Measurements from ENCODE around the gene KCTD2. TPM values are rescaled to one million over a fixed set of nuclear protein-coding genes. Genes with fewer than 3 reads are reported as not detected.

The KCTD2 gene
- total RNA-seq, 1 donor from 2014 or later = 17.2 TPM

GRCh38 chr17:75113798-75114551 lies 67.0 kb downstream of the KCTD2 start:
- H3K9me3 ChIP-seq = no peaks in the 10 kb centered on the region
- peaks cover 37% of the 10 kb centered on the region for H3K4me1 ChIP-seq
- no peak for DNase-seq (ENCODE audit: extremely low spot score in 2 of 2)
- intact Hi-C loops (cut with DNase I) = loop anchor here (5.0 to 10.0 kb wide), 2 partner anchors 88 to 149 kb away; no protein-coding TSS in a partner anchor
- H3K27me3 ChIP-seq = no peaks in the 10 kb centered on the region
- peak overlapping the region; percentile 42 to 53 for H3K4me3 ChIP-seq
- TF ChIP-seq, protein P1, sequence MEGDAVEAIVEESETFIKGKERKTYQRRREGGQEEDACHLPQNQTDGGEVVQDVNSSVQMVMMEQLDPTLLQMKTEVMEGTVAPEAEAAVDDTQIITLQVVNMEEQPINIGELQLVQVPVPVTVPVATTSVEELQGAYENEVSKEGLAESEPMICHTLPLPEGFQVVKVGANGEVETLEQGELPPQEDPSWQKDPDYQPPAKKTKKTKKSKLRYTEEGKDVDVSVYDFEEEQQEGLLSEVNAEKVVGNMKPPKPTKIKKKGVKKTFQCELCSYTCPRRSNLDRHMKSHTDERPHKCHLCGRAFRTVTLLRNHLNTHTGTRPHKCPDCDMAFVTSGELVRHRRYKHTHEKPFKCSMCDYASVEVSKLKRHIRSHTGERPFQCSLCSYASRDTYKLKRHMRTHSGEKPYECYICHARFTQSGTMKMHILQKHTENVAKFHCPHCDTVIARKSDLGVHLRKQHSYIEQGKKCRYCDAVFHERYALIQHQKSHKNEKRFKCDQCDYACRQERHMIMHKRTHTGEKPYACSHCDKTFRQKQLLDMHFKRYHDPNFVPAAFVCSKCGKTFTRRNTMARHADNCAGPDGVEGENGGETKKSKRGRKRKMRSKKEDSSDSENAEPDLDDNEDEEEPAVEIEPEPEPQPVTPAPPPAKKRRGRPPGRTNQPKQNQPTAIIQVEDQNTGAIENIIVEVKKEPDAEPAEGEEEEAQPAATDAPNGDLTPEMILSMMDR (IDR thresholded peaks at IDR 0.05) = peak; percentile 93 to 94 (median 94)
- TF ChIP-seq POLR2A (IDR thresholded peaks at IDR 0.05) (no peak), POLR2AphosphoS5 (IDR thresholded peaks at IDR 0.05; ENCODE audit: insufficient read depth in 1 of 2, low read depth in 1 of 2) (peak; percentile 64 to 75)
- H3K27ac ChIP-seq = peak overlapping the region; percentile 84
- no peaks in the 10 kb centered on the region for H3K36me3 ChIP-seq

- no peak for DNase-seq (ENCODE audit: extremely low spot score in 2 of 2)
- intact Hi-C loops (cut with DNase I) = loop anchor here (5.0 to 10.0 kb wide), 2 partner anchors 88 to 150 kb away; no protein-coding TSS in a partner anchor
- peak overlapping the region; percentile 42 to 53 for H3K4me3 ChIP-seq
- H3K36me3 ChIP-seq = no peaks in the 10 kb centered on the region
- H3K27me3 ChIP-seq = no peaks in the 10 kb centered on the region
- no peaks in the 10 kb centered on the region for H3K9me3 ChIP-seq
- H3K27ac ChIP-seq = peak overlapping the region; percentile 84
- TF ChIP-seq, protein P1 (IDR thresholded peaks at IDR 0.05) = no peak
- TF ChIP-seq POLR2AphosphoS5 (IDR thresholded peaks at IDR 0.05; ENCODE audit: insufficient read depth in 1 of 2, low read depth in 1 of 2) (no peak), POLR2A (IDR thresholded peaks at IDR 0.05) (no peak)
- peaks cover 30% of the 10 kb centered on the region for H3K4me1 ChIP-seq
Observed at GRCh38 chr17:75114552-75115314, 67.7 kb downstream of the KCTD2 start.

Small RNAs within 50 kb of the gene (small RNA-seq; reads per million reads assigned to genes)
- gene AC111186.1 = not detected
- not detected for gene RF00019
- gene RN7SL573P = not detected
- gene RNU6-362P = not detected

Other genes starting within 250 kb of the KCTD2 start
- gene GRIN2C, start 187.3 kb upstream of the KCTD2 start, total RNA-seq = not detected
- 16.0 TPM for gene FDXR, start 174.2 kb upstream of the KCTD2 start, total RNA-seq
- gene FADS6, start 153.6 kb upstream of the KCTD2 start, total RNA-seq = 1.5 TPM
- 0.49 TPM for gene USH1G, start 124.0 kb upstream of the KCTD2 start, total RNA-seq
- gene OTOP2, start 123.0 kb upstream of the KCTD2 start, total RNA-seq = not detected
- gene OTOP3, start 111.3 kb upstream of the KCTD2 start, total RNA-seq = 0.74 TPM
- 13.0 TPM for gene HID1, start 74.5 kb upstream of the KCTD2 start, total RNA-seq
- 13.5 TPM for gene CDR2L, start 59.6 kb upstream of the KCTD2 start, total RNA-seq
- gene MRPL58, start 34.6 kb upstream of the KCTD2 start, total RNA-seq = 33.6 TPM
- gene ATP5PD, start 256 bp upstream of the KCTD2 start, total RNA-seq = 149 TPM
- gene SLC16A5, start 40.7 kb downstream of the KCTD2 start, total RNA-seq = 26.8 TPM
- 12.8 TPM for gene ARMC7, start 62.7 kb downstream of the KCTD2 start, total RNA-seq
- gene NT5C, start 84.5 kb downstream of the KCTD2 start, total RNA-seq = 98.5 TPM
- gene JPT1, start 107.3 kb downstream of the KCTD2 start, total RNA-seq = 48.1 TPM
- 63.6 TPM for gene SUMO2, start 135.7 kb downstream of the KCTD2 start, total RNA-seq
- 33.9 TPM for gene NUP85, start 158.5 kb downstream of the KCTD2 start, total RNA-seq
- gene GGA3, start 214.4 kb downstream of the KCTD2 start, total RNA-seq = 36.8 TPM
- 40.3 TPM for gene MRPS7, start 214.7 kb downstream of the KCTD2 start, total RNA-seq
- gene MIF4GD, start 224.0 kb downstream of the KCTD2 start, total RNA-seq = 26.3 TPM
- gene SLC25A19, start 242.2 kb downstream of the KCTD2 start, total RNA-seq = 16.7 TPM

All from vagina (tissue), 2 donors.